ENCODE measurements around the gene LRMDA. TPM values are rescaled to one million over a fixed set of nuclear protein-coding genes. Genes with fewer than 3 reads are reported as not detected.
"Not testable (repeated sequence)": the region's sequence is repeated elsewhere in the genome, so short reads cannot be mapped to it uniquely, and the experiment has no call there.

LRMDA gene
- total RNA-seq, 2 experiments from 2014 or later = not detected

DNA sequence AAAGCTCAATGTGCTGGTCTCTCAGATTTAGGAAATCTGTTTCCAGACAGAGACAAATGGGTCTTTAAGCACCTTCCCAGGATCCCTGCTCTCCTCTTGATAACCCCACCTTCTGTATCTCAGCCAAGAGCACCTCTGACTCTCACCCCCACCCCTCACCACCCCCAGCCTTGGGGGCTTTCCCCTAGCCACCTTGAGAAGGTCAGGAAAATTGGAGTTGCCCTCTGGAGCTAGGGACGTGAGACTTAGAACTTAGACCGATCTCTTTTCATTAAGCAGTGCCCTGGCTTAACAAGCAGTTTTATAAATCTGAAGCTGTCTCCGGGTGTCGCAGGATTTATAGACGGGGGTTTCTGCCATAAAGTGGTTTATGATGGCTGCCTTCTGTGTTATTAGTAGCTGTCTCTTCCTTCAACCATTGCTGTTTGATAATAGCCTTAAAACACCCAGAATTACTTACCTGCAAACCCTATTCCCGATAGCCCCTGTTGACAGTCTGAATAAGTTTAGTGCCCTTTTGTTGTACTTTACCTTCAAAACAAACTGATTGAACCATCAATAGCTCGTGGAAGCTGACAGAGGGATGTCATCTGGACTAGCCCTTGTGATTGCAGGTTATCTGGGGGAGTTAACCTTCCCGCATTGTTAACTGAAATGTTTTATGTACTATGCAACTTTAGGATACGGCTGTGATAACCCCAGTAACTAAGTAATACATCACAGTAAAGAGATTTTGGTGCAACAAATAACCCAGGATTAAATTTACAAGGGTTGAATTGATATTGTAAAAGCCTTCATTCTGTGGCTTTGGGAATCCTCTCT, 621.5 kb downstream of the LRMDA start:
- H3K4me2 ChIP-seq (ENCODE audit: low read length) = no peak overlapping the region
- POLR2A ChIA-PET = no interaction called here
- no peak overlapping the region for H3K27ac ChIP-seq (ENCODE audit: low read depth, low read length, poor library complexity, severe bottlenecking)
- no peaks in the 10 kb centered on the region for H3K79me2 ChIP-seq (ENCODE audit: insufficient read depth, low read depth, low read length)
- H3K9me2 ChIP-seq (ENCODE audit: insufficient read depth, low read length) = no peaks in the 10 kb centered on the region
- no peaks in the 10 kb centered on the region for H3K36me3 ChIP-seq (ENCODE audit: insufficient read depth, low read length)
- no peaks in the 10 kb centered on the region for H3K4me1 ChIP-seq (ENCODE audit: insufficient read depth, low read length, poor library complexity, severe bottlenecking)
- no peak for TF ChIP-seq EZH2phosphoT487 (IDR thresholded peaks at IDR 0.05; ENCODE audit: borderline replicate concordance, low read depth, low read length)
- TF ChIP-seq, protein P1, sequence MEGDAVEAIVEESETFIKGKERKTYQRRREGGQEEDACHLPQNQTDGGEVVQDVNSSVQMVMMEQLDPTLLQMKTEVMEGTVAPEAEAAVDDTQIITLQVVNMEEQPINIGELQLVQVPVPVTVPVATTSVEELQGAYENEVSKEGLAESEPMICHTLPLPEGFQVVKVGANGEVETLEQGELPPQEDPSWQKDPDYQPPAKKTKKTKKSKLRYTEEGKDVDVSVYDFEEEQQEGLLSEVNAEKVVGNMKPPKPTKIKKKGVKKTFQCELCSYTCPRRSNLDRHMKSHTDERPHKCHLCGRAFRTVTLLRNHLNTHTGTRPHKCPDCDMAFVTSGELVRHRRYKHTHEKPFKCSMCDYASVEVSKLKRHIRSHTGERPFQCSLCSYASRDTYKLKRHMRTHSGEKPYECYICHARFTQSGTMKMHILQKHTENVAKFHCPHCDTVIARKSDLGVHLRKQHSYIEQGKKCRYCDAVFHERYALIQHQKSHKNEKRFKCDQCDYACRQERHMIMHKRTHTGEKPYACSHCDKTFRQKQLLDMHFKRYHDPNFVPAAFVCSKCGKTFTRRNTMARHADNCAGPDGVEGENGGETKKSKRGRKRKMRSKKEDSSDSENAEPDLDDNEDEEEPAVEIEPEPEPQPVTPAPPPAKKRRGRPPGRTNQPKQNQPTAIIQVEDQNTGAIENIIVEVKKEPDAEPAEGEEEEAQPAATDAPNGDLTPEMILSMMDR (conservative IDR thresholded peaks at IDR 0.05; ENCODE audit: low read length) = no peak
- H2AFZ ChIP-seq (ENCODE audit: low read length) = no peak overlapping the region
- intact Hi-C loops (cut with micrococcal nuclease; ENCODE audit: unreplicated experiment) = no loop called here
- no TSS peak for BruUV-seq (replicated peaks)
- DNase-seq (ENCODE audit: low spot score) = no peak
- no peaks in the 10 kb centered on the region for H3K9me3 ChIP-seq (ENCODE audit: low read length)
- CTCF ChIA-PET (ENCODE audit: unreplicated experiment) = no interaction called here
- H4K20me1 ChIP-seq (ENCODE audit: insufficient read depth, low read length) = no peaks in the 10 kb centered on the region
- no peak overlapping the region for H3K4me3 ChIP-seq (ENCODE audit: low read depth, low read length, poor library complexity, severe bottlenecking)

DNA sequence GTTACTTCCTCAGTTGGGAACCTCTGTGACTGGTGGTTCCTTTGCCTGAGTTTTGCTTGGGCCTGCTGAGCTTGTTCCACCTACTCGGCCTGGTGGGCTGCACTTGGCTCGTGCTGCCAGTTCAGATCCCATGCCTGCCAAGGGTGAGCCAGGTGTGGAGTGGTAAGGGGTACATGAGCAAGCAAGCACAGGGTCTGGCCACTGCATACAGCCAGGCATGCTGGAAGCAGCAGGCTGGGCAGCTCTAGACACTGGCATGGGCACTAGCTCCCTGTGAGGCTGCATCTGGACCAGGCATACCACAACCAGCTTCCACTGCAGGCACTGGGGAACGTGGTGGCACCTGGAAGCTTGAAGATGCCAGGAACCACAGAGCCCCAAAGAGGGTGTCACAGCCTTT, 624.0 kb downstream of the LRMDA start:
- H3K27ac ChIP-seq (ENCODE audit: low read depth, low read length, poor library complexity, severe bottlenecking) = no peak overlapping the region
- H3K36me3 ChIP-seq (ENCODE audit: insufficient read depth, low read length) = no peaks in the 10 kb centered on the region
- intact Hi-C loops (cut with micrococcal nuclease; ENCODE audit: unreplicated experiment) = no loop called here
- H3K9me2 ChIP-seq (ENCODE audit: insufficient read depth, low read length) = no peaks in the 10 kb centered on the region
- H2AFZ ChIP-seq (ENCODE audit: low read length) = no peak overlapping the region
- ChIA-PET POLR2A (no interaction called here), CTCF (ENCODE audit: unreplicated experiment) (no interaction called here)
- no TSS peak for BruUV-seq (replicated peaks)
- TF ChIP-seq EZH2phosphoT487 (IDR thresholded peaks at IDR 0.05; ENCODE audit: borderline replicate concordance, low read depth, low read length) = no peak
- TF ChIP-seq, protein P1 (conservative IDR thresholded peaks at IDR 0.05; ENCODE audit: low read length) = no peak
- DNase-seq (ENCODE audit: low spot score) = no peak
- H3K79me2 ChIP-seq (ENCODE audit: insufficient read depth, low read depth, low read length) = no peaks in the 10 kb centered on the region
- H3K4me3 ChIP-seq (ENCODE audit: low read depth, low read length, poor library complexity, severe bottlenecking) = no peak overlapping the region
- H3K4me1 ChIP-seq (ENCODE audit: insufficient read depth, low read length, poor library complexity, severe bottlenecking) = no peaks in the 10 kb centered on the region
- no peak overlapping the region for H3K4me2 ChIP-seq (ENCODE audit: low read length)
- H4K20me1 ChIP-seq (ENCODE audit: insufficient read depth, low read length) = no peaks in the 10 kb centered on the region
- no peaks in the 10 kb centered on the region for H3K9me3 ChIP-seq (ENCODE audit: low read length)

DNA sequence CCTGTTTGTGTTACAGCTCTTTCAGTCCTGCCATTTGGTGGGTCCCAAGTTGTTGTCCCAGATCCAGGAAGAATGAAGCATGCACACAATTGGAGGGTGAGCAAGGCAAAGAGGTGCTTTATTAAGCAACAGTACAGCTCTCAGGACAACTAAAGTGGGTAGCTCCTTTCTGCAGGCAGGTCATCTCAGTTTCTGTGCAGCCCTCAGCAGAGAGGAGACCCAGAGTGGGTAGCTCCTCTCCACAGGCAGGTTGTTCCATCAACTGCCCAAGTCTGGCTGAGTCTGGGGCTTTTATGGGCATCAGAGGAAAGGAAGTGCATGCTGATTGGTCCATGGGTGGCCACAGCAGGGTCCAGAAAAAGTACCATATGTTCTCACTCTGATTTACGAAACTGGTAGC, 624.5 kb downstream of the LRMDA start:
- BruUV-seq (replicated peaks) = no TSS peak
- POLR2A ChIA-PET = no interaction called here

DNA sequence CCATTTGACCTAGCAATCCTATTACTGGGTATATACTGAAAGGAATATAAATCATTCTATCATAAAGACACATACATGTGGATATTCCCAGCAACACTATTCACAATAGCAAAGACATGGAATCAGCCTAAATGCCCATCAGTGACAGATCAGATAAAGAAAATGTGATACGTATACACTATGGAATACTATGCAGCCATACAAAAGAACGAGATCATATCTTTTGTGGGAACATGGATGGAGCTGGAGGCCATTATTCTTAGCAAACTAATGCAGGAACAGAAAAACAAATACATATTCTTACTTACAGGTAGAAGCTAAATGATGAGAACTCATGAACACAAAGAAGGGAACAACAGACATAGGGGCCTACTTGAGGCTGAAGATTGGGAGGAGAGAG, 629.6 kb downstream of the LRMDA start:
- CTCF ChIA-PET (ENCODE audit: unreplicated experiment); BruUV-seq (replicated peaks): not testable (repeated sequence)

More for the DNA sequence above, 624.5 kb downstream of the LRMDA start:
- TF ChIP-seq, protein P1 (conservative IDR thresholded peaks at IDR 0.05; ENCODE audit: low read length) = no peak
- TF ChIP-seq EZH2phosphoT487 (IDR thresholded peaks at IDR 0.05; ENCODE audit: borderline replicate concordance, low read depth, low read length) = no peak
- H3K4me3 ChIP-seq (ENCODE audit: low read depth, low read length, poor library complexity, severe bottlenecking) = no peak overlapping the region
- no peaks in the 10 kb centered on the region for H3K4me1 ChIP-seq (ENCODE audit: insufficient read depth, low read length, poor library complexity, severe bottlenecking)
- H4K20me1 ChIP-seq (ENCODE audit: insufficient read depth, low read length) = no peaks in the 10 kb centered on the region
- no peaks in the 10 kb centered on the region for H3K36me3 ChIP-seq (ENCODE audit: insufficient read depth, low read length)
- H3K79me2 ChIP-seq (ENCODE audit: insufficient read depth, low read depth, low read length) = no peaks in the 10 kb centered on the region
- CTCF ChIA-PET (ENCODE audit: unreplicated experiment) = no interaction called here
- no peak overlapping the region for H3K27ac ChIP-seq (ENCODE audit: low read depth, low read length, poor library complexity, severe bottlenecking)
- H3K9me3 ChIP-seq (ENCODE audit: low read length) = no peaks in the 10 kb centered on the region
- intact Hi-C loops (cut with micrococcal nuclease; ENCODE audit: unreplicated experiment) = no loop called here
- H3K4me2 ChIP-seq (ENCODE audit: low read length) = no peak overlapping the region
- DNase-seq (ENCODE audit: low spot score) = peak; percentile 8
- no peak overlapping the region for H2AFZ ChIP-seq (ENCODE audit: low read length)
- no peaks in the 10 kb centered on the region for H3K9me2 ChIP-seq (ENCODE audit: insufficient read depth, low read length)

More for the DNA sequence above, 629.6 kb downstream of the LRMDA start:
- POLR2A ChIA-PET = interaction anchor here (0.6 kb wide), 1 partner anchor 8 kb away, joined by 5 read pairs; no protein-coding TSS in a partner anchor
- H3K36me3 ChIP-seq (ENCODE audit: insufficient read depth, low read length); H3K4me1 ChIP-seq (ENCODE audit: insufficient read depth, low read length, poor library complexity, severe bottlenecking); DNase-seq (ENCODE audit: low spot score); H3K79me2 ChIP-seq (ENCODE audit: insufficient read depth, low read depth, low read length); H3K9me2 ChIP-seq (ENCODE audit: insufficient read depth, low read length); H3K4me3 ChIP-seq (ENCODE audit: low read depth, low read length, poor library complexity, severe bottlenecking); H3K9me3 ChIP-seq (ENCODE audit: low read length); intact Hi-C loops (cut with micrococcal nuclease; ENCODE audit: unreplicated experiment); H4K20me1 ChIP-seq (ENCODE audit: insufficient read depth, low read length); H3K27ac ChIP-seq (ENCODE audit: low read depth, low read length, poor library complexity, severe bottlenecking); H3K4me2 ChIP-seq (ENCODE audit: low read length); H2AFZ ChIP-seq (ENCODE audit: low read length): not testable (repeated sequence)

All from OCI-LY7 (cell line).